ENCODE results near the gene PRSS22.

The PRSS22 gene

DNA sequence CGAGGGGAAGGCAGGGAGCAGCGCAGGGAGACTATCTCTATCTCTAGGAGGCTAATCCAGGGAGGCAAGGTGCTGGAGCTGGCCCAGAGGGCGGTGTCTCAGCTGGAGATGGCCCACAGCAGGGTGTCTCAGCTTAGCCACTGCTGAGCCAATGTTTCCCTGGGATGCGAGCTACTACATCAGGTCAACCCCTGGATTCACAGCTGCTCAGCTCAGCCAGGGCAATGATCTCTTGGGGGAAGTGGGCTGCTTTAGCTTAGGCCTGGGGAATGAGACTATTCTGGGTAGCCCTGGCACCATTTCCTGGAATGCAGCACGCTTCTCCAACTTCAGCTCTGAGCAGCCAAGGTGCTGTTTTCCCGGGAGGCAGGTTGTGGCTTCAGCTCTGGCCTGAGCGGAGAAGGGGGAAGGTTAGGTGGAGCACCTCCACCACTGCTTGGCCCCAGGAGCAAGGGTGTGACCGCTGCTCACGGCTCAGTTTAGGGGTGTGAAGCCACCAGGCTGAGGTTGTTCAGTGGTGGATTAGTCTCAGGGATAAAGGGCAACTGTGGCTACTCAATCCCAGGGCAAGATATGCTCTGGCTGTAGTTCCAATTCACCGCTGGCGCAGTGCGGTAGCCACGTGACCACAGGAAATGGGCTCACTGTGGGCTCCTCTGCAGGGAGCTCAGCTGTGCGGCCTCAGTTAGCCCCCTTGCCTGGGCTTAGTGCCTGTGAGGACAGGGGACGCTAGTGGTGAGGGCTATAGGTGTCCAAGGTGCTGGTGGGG is 46.1 kb downstream of the PRSS22 start:
- no peak for DNase-seq

DNA sequence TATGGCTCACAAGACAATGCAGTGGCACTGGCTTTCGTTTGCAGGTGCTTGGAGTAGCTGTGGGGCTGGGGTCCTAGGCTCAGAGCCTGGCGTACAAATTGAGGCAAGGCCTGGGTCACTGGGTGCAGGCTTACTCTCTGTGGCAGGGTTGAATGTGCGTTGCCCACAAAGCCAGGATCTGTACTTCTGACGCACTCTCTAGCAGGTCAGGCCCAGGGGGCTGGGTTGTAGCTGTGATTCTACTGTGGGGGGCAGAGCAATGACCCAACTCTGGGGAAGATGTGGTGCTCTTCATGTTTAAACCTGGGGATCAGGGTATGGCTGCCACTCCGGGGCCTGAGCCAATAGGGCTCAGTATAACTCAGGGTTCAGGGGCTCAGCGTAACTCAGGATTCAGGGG is 47.3 kb downstream of the PRSS22 start:
- no peak for DNase-seq

DNA sequence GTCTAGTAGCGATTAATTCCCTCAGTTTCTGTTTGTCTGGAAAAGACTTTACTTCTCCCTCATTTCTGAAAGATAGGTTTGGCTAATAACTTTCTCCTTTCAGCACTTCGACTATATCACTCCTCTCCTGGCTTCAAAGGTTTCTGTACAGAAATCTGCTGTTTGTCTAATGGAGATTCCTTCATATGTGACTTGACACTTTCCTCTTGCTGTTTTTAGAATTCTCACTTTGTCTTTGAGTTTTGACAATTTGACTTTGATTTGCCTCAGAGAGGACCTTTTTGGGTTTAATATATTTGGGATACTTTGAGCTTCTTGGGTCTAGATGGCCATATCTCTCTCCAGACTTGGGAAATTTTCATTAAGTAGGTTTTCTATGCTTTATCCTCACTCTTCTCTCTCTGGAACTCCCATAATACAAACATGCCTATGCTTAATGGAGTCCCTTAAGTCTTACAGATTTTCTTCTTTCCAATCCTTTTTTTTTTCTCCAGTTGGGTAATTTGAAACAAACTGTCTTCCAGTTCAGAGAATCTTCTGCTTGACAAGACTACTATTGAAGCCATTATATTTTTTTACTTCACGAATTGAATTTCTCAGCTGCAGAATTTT is 48.7 kb downstream of the PRSS22 start:
- DNase-seq = no peak

DNA sequence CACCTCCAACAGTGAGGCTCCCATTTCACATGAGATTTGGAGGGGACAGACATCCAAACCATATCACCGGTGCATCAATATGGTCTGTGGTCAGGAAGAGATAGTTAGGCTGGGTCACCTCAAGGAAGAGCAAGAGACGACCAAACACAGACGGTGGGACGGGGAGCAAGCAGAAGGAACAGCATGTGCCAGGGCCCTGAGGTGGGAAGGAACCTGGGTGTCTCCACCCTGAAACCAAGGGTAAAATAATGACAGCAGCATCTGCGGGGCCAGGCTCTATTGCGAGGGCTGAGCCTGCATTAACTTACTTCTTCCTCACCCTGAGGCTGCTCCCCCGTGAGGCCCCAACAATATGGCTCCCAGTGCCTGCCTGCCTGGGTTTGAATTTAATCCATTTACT is 49.8 kb downstream of the PRSS22 start:
- no peak for DNase-seq

DNA sequence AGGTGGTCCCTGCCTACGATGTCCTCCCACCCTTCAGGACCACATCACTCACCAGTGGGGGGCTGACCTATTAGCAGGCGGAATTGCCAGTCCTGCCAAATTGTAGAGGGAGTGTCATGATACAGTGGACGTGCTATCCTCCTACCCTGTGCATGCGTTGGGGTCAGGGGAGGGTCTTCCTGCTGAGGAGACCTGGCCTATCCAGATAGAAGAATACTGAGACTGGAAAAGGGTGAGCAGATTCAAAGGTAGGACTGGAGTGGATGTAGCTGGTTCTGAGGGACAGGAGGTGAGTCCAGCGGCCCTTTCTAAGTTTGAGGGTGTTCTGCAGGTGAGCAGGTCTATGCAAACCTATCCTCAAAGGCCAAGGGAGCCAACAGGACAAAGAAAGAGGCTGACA is 51.7 kb downstream of the PRSS22 start:
- no peak for DNase-seq

DNA sequence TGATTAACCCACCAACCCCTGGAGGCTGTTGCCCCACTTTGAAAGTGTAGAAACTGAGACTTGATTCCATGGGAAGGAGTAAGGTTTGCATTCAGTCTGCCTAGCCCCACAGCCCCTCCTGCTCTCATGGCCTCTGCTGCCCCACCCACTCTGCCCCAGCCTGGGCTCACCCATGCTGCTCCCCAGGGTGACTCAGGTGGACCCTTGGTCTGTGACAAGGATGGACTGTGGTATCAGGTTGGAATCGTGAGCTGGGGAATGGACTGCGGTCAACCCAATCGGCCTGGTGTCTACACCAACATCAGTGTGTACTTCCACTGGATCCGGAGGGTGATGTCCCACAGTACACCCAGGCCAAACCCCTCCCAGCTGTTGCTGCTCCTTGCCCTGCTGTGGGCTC is 53.2 kb downstream of the PRSS22 start:
- DNase-seq = no peak

DNA sequence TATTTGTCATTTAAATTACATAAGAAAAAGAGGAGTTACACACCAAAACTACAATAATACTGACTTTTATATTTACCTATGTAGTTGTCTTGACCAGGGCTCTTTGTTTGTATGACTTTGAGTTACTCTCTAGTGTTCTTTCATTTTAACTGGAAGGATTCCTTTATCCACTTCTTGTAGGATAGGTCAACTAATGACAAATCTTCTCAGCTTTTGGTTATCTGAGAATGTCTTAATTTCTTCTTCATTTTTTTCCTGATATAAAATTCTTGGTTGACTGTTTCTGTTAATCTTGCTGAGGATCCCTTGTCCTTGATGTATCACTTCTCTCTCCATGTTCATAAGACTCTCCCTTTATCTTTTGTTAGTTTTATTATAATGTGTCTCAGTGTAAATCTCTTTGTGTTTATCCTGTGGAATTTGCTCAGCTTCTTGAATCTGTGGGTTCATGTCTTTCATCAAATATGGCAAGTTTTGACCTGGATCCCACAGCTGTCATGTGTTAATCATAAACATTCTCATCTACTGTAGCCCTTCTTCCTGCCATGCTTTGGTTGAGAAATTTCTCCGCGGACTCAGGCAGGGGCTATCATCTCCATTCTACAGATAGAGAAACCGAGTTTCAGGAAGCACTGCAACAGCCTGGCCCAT is 54.3 kb downstream of the PRSS22 start:
- DNase-seq = no peak

Measured in NCI-H2171 (cell line).